HEK293 (cell line): ENCODE data around the gene DDR2.

ENCODE experiments used
- CTCF ChIA-PET: fragments of 350-600 bp; formaldehyde crosslinking; extraction: SDS; loops from one replicate; lab custom pipeline; 2021; ENCODE audit warnings: antibody characterized with exemption; lab: Yijun Ruan, JAX
- POLR2A ChIA-PET: fragments of 300-600 bp; formaldehyde crosslinking; extraction: SDS; loops from one replicate; lab custom pipeline; 2020; ENCODE audit warnings: antibody characterized with exemption, inconsistent platforms; lab: Yijun Ruan, JAX
- H3K27ac ChIP-seq: fragments of 200-500 bp; sonication (Bioruptor generic); 2 replicates; pipeline ENCODE4 v1.5.1; 2014; ENCODE audit warnings: low read depth, low read length, control low read depth, inconsistent platforms; ENCODE audit errors: extremely low read depth
- H3K36me3 ChIP-seq, 2 experiments: fragments of 200-500 bp in 1 of 2; sonication (Bioruptor generic) in 1 of 2; 1 replicate in 1 of 2; 2 replicates in 1 of 2; pipeline ENCODE4 v1.5.1; 2014 to 2017; ENCODE audit warnings: inconsistent platforms in 2 of 2, low read length in 2 of 2; ENCODE audit not compliant: control insufficient read depth in 2 of 2, insufficient read depth in 1 of 2
- H3K4me1 ChIP-seq: fragments of 200-500 bp; sonication (Bioruptor generic); 2 replicates; pipeline ENCODE4 v1.5.1; 2014; ENCODE audit warnings: mild to moderate bottlenecking, low read length, inconsistent platforms; ENCODE audit not compliant: control insufficient read depth, insufficient read depth
- H3K4me3 ChIP-seq: 2 replicates; pipeline ENCODE4 v1.5.1; 2011; ENCODE audit warnings: low read depth, mild to moderate bottlenecking, control low read depth, low read length, moderate library complexity
- H3K9me3 ChIP-seq: fragments of 200-500 bp; sonication (Bioruptor generic); 2 replicates; pipeline ENCODE4 v1.5.1; 2014; ENCODE audit warnings: low read depth, low read length, inconsistent platforms; ENCODE audit not compliant: control insufficient read depth, insufficient read depth
- BCL11A ChIP-seq: fragments of 450-650 bp; formaldehyde crosslinking; IDR thresholded peaks from 2 replicates; pipeline ENCODE4 v1.5.1; 2016; ENCODE audit warnings: low read depth, missing biosample characterization, missing genetic modification characterization
- GLIS2 ChIP-seq: fragments of 450-650 bp; formaldehyde crosslinking; IDR thresholded peaks from 2 replicates; pipeline ENCODE4 v1.5.1; 2016; ENCODE audit warnings: missing biosample characterization, missing genetic modification characterization
- KLF7 ChIP-seq: fragments of 450-650 bp; formaldehyde crosslinking; IDR thresholded peaks from 2 replicates; pipeline ENCODE4 v1.5.1; 2016; ENCODE audit warnings: missing biosample characterization, missing genetic modification characterization, borderline replicate concordance
- KLF8 ChIP-seq: fragments of 450-650 bp; formaldehyde crosslinking; IDR thresholded peaks from 2 replicates; pipeline ENCODE4 v1.5.1; 2016; ENCODE audit warnings: missing biosample characterization, missing genetic modification characterization
- KLF9 ChIP-seq: fragments of 450-650 bp; formaldehyde crosslinking; IDR thresholded peaks from 2 replicates; pipeline ENCODE4 v1.5.1; 2016; ENCODE audit warnings: missing biosample characterization, missing genetic modification characterization, low read depth
- MEIS1 ChIP-seq: sonication (generic); formaldehyde crosslinking; IDR thresholded peaks from 2 replicates; pipeline ENCODE4 v1.8.1; 2022; ENCODE audit warnings: missing genetic modification reagents, mild to moderate bottlenecking, borderline replicate concordance
- RBAK ChIP-seq: fragments of 450-650 bp; formaldehyde crosslinking; IDR thresholded peaks from 2 replicates; pipeline ENCODE4 v1.5.1; 2016; ENCODE audit warnings: missing biosample characterization, missing genetic modification characterization
- SALL2 ChIP-seq: fragments of 450-650 bp; formaldehyde crosslinking; IDR thresholded peaks from 2 replicates; pipeline ENCODE4 v1.5.0; 2017; ENCODE audit warnings: missing biosample characterization, mild to moderate bottlenecking, missing genetic modification characterization, borderline replicate concordance
- SETDB1 ChIP-seq: IDR thresholded peaks from one replicate; pipeline ENCODE4 v1.6.1; 2017; ENCODE audit warnings: mild to moderate bottlenecking, low read length, moderate library complexity, mixed read lengths; ENCODE audit not compliant: insufficient read length
- WT1 ChIP-seq: fragments of 450-650 bp; formaldehyde crosslinking; IDR thresholded peaks from 2 replicates; pipeline ENCODE4 v1.5.1; 2016; ENCODE audit warnings: missing biosample characterization, missing genetic modification characterization
- ZIC2 ChIP-seq: fragments of 450-650 bp; formaldehyde crosslinking; IDR thresholded peaks from 2 replicates; pipeline ENCODE4 v1.5.1; 2016; ENCODE audit warnings: missing biosample characterization, missing genetic modification characterization
- ZNF132 ChIP-seq: fragments of 450-650 bp; formaldehyde crosslinking; IDR thresholded peaks from 2 replicates; pipeline ENCODE4 v1.5.1; 2017; ENCODE audit warnings: missing biosample characterization, missing genetic modification characterization, borderline replicate concordance
- ZNF24 ChIP-seq: fragments of 450-650 bp; formaldehyde crosslinking; IDR thresholded peaks from 2 replicates; pipeline ENCODE4 v1.5.1; 2016; ENCODE audit warnings: missing biosample characterization, missing genetic modification characterization
- ZNF266 ChIP-seq: fragments of 450-650 bp; formaldehyde crosslinking; IDR thresholded peaks from 2 replicates; pipeline ENCODE4 v1.5.1; 2016; ENCODE audit warnings: missing biosample characterization, missing genetic modification characterization, low read depth
- ZNF324 ChIP-seq: fragments of 450-650 bp; formaldehyde crosslinking; IDR thresholded peaks from 2 replicates; pipeline ENCODE4 v1.5.1; 2016; ENCODE audit warnings: missing biosample characterization, missing genetic modification characterization
- ZNF416 ChIP-seq: fragments of 450-650 bp; formaldehyde crosslinking; IDR thresholded peaks from 2 replicates; pipeline ENCODE4 v1.5.1; 2016; ENCODE audit warnings: missing biosample characterization, missing genetic modification characterization
- ZNF426 ChIP-seq: fragments of 450-650 bp; formaldehyde crosslinking; IDR thresholded peaks from 2 replicates; pipeline ENCODE4 v1.5.1; 2017; ENCODE audit warnings: missing biosample characterization, missing genetic modification characterization, mild to moderate bottlenecking, inconsistent platforms, moderate library complexity
- ZNF449 ChIP-seq: fragments of 450-650 bp; formaldehyde crosslinking; IDR thresholded peaks from 2 replicates; pipeline ENCODE4 v1.5.1; 2017; ENCODE audit warnings: missing biosample characterization, mild to moderate bottlenecking, missing genetic modification characterization, moderate library complexity
- ZNF514 ChIP-seq: fragments of 450-650 bp; formaldehyde crosslinking; IDR thresholded peaks from 2 replicates; pipeline ENCODE4 v1.5.1; 2016; ENCODE audit warnings: missing biosample characterization, missing genetic modification characterization
- ZNF549 ChIP-seq: fragments of 450-650 bp; IDR thresholded peaks from 2 replicates; pipeline ENCODE4 v1.5.1; 2018; ENCODE audit warnings: missing biosample characterization, missing genetic modification characterization, mild to moderate bottlenecking, inconsistent platforms, moderate library complexity
- ZNF555 ChIP-seq: fragments of 450-650 bp; formaldehyde crosslinking; conservative IDR thresholded peaks from 2 replicates; pipeline ENCODE4 v1.5.1; 2017; ENCODE audit warnings: missing biosample characterization, mild to moderate bottlenecking, missing genetic modification characterization, inconsistent platforms
- ZNF560 ChIP-seq: fragments of 450-650 bp; formaldehyde crosslinking; IDR thresholded peaks from 2 replicates; pipeline ENCODE4 v1.5.1; 2017; ENCODE audit warnings: missing biosample characterization, missing genetic modification characterization, borderline replicate concordance
- ZNF658 ChIP-seq: fragments of 450-650 bp; formaldehyde crosslinking; IDR thresholded peaks from 2 replicates; pipeline ENCODE4; 2016; ENCODE audit warnings: missing biosample characterization, missing genetic modification characterization
- ZNF747 ChIP-seq: fragments of 450-650 bp; formaldehyde crosslinking; IDR thresholded peaks from 2 replicates; pipeline ENCODE4 v1.5.1; 2016; ENCODE audit warnings: missing biosample characterization, missing genetic modification characterization
- ZSCAN16 ChIP-seq: fragments of 450-650 bp; formaldehyde crosslinking; IDR thresholded peaks from 2 replicates; pipeline ENCODE4 v1.5.1; 2016; ENCODE audit warnings: missing biosample characterization, missing genetic modification characterization

DDR2 gene

GRCh38 chr1:162667381-162668080 is 35.3 kb downstream of the DDR2 start:
- no peaks in the 10 kb centered on the region for H3K9me3 ChIP-seq
- TF ChIP-seq ZSCAN16 (tag by site-specific recombination) (no peak), ZNF324 (tag by site-specific recombination) (no peak), SETDB1 (no peak), RBAK (tag by site-specific recombination) (no peak), WT1 (no peak), KLF9 (tag by site-specific recombination) (no peak), MEIS1 (CRISPR knock-in tag) (no peak), ZNF24 (tag by site-specific recombination) (no peak)
- H3K4me1 ChIP-seq = no peaks in the 10 kb centered on the region
- no peak overlapping the region for H3K4me3 ChIP-seq
- ChIA-PET CTCF (interaction anchor here (0.7 kb wide), 1 partner anchor 12 kb away, joined by 3 read pairs; no protein-coding TSS in a partner anchor), POLR2A (no interaction called here)
- no peak overlapping the region for H3K27ac ChIP-seq
- no peaks in the 10 kb centered on the region for H3K36me3 ChIP-seq

GRCh38 chr1:162670928-162671663 is 38.8 kb downstream of the DDR2 start:
- Histone ChIP-seq H3K36me3 (no peaks in the 10 kb centered on the region), H3K4me1 (peaks cover 7% of the 10 kb centered on the region; the same call in 1 of the 2 replicates), H3K4me3 (no peak overlapping the region), H3K9me3 (no peaks in the 10 kb centered on the region), H3K27ac (no peak overlapping the region)
- TF ChIP-seq ZNF416 (tag by site-specific recombination) (no peak), ZNF514 (tag by site-specific recombination) (no peak), KLF8 (tag by site-specific recombination) (no peak), ZNF449 (tag by site-specific recombination) (no peak), ZNF747 (tag by site-specific recombination) (no peak), ZIC2 (tag by site-specific recombination) (no peak), BCL11A (tag by site-specific recombination) (no peak), ZNF560 (tag by site-specific recombination) (no peak), ZNF132 (tag by site-specific recombination) (no peak), ZNF426 (no peak), ZNF658 (no peak), ZNF555 (no peak), GLIS2 (tag by site-specific recombination) (no peak), ZNF549 (no peak), ZNF266 (no peak), SALL2 (tag by site-specific recombination) (no peak), KLF7 (no peak)
- CTCF ChIA-PET = interaction anchor here (0.6 to 1.2 kb wide), 3 partner anchors 18 to 131 kb away, joined by 3 read pairs; no protein-coding TSS in a partner anchor
- POLR2A ChIA-PET = no interaction called here
